COLO829 (cell line): Measurements from ENCODE around the gene RASAL2.
"Not testable (repeated sequence)": the region's sequence is repeated elsewhere in the genome, so short reads cannot be mapped to it uniquely, and the experiment has no call there.

ENCODE experiments used
- DNase-seq: peaks from one replicate; pipeline ENCODE4 v3.0.0; 2012; ENCODE audit warnings: low spot score

Gene RASAL2

GRCh38 chr1:178071811-178072210, 22.1 kb upstream of the RASAL2 start:
- no peak for DNase-seq

DNA sequence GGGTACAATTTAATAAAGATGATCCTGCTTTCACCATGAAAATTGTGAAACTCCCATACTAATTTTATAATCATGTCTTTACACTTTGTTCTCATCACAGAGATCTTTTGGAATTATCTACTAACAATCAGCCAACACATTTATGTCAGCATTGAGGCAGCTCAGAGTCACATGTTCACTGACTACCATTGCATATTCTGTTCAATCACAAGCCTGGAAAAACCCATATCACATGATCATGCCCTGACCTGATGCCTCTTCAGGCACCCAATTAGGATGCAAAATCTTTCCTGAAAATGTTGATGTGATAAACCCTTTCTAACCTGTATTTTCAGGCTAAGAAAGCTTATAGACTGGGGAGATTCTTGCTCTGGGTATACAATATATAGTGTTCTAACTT, 21.6 kb upstream of the RASAL2 start:
- no peak for DNase-seq

GRCh38 chr1:178075333-178075732, 18.6 kb upstream of the RASAL2 start:
- DNase-seq = no peak

GRCh38 chr1:178076607-178077006, 17.3 kb upstream of the RASAL2 start:
- DNase-seq = no peak

GRCh38 chr1:178077917-178078316, 16.0 kb upstream of the RASAL2 start:
- no peak for DNase-seq

- DNase-seq = no peak
Measured at GRCh38 chr1:178086294-178086693, 7.6 kb upstream of the RASAL2 start.

GRCh38 chr1:178086766-178087165, 7.1 kb upstream of the RASAL2 start:
- DNase-seq = no peak

- DNase-seq = no peak
Measured at GRCh38 chr1:178088651-178089050, 5.3 kb upstream of the RASAL2 start.

GRCh38 chr1:178091454-178091853, 2.5 kb upstream of the RASAL2 start:
- DNase-seq = not testable (repeated sequence)

DNA sequence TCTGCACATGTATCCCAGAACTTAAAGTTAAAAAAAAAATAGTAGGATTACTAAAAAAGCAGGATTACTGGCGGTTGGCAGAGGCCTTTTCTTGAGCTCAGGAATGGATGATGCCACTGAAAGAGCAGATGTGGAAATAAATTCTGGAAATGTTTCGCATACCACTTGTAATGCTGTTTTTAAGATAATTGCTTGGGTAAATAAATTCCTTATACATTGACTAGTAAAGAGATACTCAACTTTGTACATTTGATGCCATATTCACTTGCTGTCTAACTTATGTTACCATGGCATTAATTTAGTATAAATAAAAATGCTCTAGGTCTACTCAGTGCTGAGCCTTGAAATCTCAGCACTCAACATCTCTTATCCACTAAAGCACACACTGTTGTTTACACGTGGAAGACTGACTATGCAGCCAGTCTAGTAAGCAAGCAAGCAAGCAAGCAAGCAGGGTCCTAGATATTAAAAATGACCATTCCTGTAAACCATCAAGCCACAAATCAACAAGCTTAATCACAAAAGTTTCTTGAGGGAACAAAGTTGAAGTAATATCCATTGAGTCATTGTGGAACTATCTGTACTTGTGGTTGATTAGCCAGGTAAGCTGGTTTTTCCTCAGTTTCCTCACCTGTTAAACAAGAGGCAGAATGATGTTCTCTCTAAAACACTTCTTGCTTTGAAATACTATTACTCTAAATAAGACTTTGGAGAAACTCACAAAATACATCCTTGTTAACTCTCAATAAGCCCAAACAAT, 1.7 kb upstream of the RASAL2 start:
- DNase-seq = no peak

DNA sequence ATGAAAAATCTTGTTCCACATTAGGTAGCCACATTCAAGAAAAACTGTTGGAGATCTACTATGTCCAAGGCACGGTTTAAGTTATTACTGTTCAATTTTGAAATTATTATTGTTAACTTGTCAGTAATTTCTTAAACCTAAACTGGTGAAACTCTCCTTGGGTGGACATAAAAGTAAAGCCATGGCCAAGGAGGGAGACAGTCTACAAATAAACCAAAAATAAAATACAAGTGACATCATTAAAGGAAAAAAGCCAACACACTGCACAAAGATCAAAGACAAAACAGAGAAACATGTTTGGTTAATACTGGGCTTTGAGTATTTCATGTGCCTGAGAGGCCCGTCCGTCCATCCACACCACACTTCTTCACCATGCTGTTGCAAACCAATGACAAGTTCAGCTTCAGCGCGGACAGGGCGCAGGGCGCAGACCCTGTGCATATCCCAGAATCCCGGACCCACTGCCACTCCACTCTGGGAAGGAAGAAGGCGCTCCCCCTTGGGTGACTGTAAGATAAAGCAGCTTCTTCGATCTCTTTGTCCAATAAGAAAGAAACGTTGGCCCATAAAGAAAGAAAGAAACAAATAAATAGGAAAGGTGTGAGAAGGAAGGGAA, 918 bp upstream of the RASAL2 start:
- no peak for DNase-seq

- peak; percentile 99 for DNase-seq
Measured at GRCh38 chr1:178093494-178093950, 382 bp upstream of the RASAL2 start.

DNA sequence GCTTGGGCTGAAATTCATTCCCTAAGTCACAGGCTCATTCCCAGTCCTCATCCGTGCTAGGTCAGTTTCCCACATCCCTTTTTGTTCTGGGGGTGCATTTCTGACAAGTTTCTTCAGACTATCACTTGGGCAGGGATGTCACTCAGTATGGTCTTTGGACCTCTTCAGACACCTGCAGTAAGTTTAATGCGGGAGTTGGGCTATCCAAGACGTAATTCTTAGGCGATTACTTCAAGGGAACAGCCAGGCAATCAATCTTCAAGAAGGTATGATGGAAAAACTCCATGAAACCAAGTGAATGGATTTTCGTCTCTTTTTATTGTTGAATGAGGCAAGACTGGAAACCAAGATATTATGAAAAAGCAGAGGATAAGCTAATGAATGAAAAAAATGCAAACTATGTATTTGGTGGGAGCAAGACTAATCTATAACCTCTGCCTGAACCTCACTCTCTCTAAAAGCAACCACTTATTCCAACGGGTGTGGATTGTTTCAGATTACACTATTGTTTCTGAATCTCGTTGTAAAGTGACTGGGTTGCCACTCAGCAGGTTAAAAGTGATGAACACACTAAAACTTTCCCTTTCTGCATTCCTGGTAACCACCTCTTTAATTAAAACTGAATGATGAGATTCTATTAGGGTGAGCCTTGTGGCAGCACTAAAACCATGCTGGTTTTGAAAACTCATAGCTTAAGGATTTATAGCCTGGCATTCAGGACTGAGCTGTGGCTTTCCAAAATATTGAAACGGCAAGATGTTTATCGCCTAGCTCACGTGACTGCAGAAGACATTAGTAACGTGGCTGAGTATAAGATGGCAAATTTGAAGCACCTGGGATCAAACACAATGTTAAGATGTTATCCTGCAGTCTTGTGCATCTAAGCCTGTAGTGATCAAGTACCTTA, 1.1 kb downstream of the RASAL2 start:
- peak; percentile 13 for DNase-seq

- DNase-seq = no peak
Measured at GRCh38 chr1:178096421-178096820, 2.5 kb downstream of the RASAL2 start.

DNA sequence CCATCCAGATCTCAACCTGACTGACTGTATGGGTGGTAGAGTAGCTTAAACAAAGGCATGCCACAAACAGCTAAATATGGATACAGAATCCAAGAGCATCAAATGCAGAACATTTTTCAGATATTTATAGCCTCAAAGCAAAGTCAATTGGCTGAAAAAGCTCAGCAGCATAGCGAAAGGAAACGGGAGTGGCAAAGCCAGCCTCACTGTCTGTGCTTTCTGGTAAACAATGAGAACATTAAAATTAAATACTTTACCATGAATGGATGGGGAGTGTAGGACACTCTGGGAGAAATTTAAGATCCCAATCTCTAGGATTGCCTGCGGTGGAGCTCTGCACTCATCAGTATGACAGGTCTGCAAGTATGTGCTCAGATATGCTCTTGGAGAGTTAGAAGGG, 4.4 kb downstream of the RASAL2 start:
- DNase-seq = no peak

GRCh38 chr1:178101266-178101630, 7.3 kb downstream of the RASAL2 start:
- DNase-seq = no peak

GRCh38 chr1:178101654-178102053, 7.8 kb downstream of the RASAL2 start:
- DNase-seq = no peak

GRCh38 chr1:178102218-178102617, 8.3 kb downstream of the RASAL2 start:
- no peak for DNase-seq

- no peak for DNase-seq
Measured at GRCh38 chr1:178107823-178108222, 13.9 kb downstream of the RASAL2 start.

GRCh38 chr1:178109348-178110143, 15.6 kb downstream of the RASAL2 start:
- no peak for DNase-seq

DNA sequence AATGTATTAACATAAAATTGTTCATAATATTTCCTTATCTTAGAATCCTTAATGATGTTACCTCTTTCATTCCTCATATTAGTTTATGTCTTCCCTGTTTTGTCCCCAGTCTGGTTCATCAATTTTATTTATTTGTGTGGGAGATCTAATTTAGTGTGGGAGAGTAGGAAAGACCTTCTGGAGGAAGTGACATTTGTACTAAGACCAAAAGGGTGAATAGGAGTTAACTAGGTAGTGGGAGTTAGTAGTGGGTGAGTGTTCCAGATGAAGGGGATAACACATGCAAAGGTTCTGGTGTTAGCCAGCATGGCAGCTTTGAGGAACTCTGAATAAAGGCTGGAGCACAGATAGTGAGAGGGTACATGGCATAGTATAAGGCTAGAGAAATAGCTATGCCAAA, 21.4 kb downstream of the RASAL2 start:
- no peak for DNase-seq

DNA sequence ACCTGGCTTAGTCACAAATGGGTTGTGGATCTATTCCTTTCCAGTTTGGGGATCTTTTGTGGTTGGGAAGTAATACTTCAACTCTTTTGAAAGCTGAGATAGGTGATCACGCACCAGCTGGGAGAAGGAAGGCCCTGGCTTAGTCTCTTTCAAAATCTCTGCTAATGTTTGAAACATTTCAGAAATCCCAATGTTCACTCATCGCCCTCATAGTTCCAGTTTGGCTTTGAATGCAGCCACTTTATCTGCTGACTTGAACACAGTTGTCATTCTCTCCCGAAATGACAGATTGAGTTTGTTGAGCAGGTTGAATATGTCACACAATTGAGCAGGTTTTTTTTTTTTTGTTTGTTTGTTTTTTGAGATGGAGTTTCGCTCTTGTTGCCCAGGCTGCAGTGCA, 24.6 kb downstream of the RASAL2 start:
- DNase-seq = no peak
